Erythroblast (primary cell): Measurements from ENCODE around the gene LHX2.

Source experiments
- GATA1 ChIP-seq: IDR thresholded peaks from 2 replicates; pipeline ENCODE4 v1.6.1; 2011; ENCODE audit warnings: low read depth, mild to moderate bottlenecking, control low read depth, low read length, moderate library complexity
- POLR2A ChIP-seq: IDR thresholded peaks from 2 replicates; pipeline ENCODE4 v1.6.1; 2011; ENCODE audit warnings: mild to moderate bottlenecking, low read length

DNA sequence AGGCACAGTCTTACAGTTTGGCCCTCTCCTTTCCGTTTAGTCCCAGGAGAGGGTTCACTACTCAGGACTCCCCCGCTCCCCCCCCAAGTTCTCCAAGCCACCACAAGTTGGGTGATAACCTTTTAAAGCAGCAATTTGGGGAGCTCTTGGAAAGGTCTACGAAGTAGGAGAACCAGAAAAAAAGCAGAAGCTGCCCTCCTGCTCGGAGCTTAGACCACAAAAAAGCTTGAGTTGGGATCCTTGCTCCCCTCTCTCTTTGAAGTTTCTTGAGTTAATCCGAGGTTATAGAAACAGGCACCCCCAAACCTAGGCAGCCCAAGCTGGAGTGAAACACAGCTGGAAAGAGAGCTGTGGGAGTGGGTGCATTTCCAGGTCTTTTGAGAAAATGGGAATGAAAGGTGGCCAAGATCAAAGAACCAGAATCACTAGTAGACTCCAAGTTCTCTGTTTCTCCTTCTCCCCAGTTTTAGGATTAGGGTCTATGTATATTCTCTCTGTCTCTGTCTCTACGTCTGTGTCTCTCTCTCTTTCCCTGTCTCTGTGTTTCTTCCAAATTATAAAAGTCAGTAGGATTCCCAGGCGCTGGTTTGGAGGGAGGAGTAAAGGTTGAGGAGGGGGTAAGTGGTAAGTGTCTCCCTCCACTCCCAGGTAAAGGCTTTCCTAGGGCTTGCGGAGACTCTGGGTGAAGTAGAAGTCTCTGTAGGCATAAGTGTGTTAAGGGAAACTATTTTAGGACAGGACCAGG lies 2.8 kb downstream of the LHX2 start:
- TF ChIP-seq POLR2A (no peak), GATA1 (no peak)
